Measurements from ENCODE around the gene VPS37C.

- TF ChIP-seq, protein P1, sequence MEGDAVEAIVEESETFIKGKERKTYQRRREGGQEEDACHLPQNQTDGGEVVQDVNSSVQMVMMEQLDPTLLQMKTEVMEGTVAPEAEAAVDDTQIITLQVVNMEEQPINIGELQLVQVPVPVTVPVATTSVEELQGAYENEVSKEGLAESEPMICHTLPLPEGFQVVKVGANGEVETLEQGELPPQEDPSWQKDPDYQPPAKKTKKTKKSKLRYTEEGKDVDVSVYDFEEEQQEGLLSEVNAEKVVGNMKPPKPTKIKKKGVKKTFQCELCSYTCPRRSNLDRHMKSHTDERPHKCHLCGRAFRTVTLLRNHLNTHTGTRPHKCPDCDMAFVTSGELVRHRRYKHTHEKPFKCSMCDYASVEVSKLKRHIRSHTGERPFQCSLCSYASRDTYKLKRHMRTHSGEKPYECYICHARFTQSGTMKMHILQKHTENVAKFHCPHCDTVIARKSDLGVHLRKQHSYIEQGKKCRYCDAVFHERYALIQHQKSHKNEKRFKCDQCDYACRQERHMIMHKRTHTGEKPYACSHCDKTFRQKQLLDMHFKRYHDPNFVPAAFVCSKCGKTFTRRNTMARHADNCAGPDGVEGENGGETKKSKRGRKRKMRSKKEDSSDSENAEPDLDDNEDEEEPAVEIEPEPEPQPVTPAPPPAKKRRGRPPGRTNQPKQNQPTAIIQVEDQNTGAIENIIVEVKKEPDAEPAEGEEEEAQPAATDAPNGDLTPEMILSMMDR (IDR thresholded peaks at IDR 0.05; ENCODE audit: low read depth, low read length), result no peak
- TF ChIP-seq EZH2phosphoT487 (IDR thresholded peaks at IDR 0.05; ENCODE audit: low read depth), result no peak
Measured at GRCh38 chr11:61120706-61121191, 40.5 kb downstream of the VPS37C start.

Data from OCI-LY3 (cell line).